Upper lobe of left lung (tissue), 6 donors: ENCODE data around the gene ADAMTS2. TPM values are rescaled to one million over a fixed set of nuclear protein-coding genes. Genes with fewer than 3 reads are reported as not detected.

Experiments used
- ATAC-seq, 2 donors: fragments of 200-7000 bp; cut with Tn5 transposase; one replicate each; pipeline ENCODE4 v1.9.1; 2022; ENCODE audit warnings: mild to moderate bottlenecking in 2 of 2, moderate library complexity in 2 of 2; ENCODE audit not compliant: low FRiP score in 2 of 2
- DNase-seq, 2 donors: peaks; one replicate each; pipeline ENCODE4 v3.0.0-alpha.2; 2019 to 2020
- H3K27ac ChIP-seq, 4 donors: fragments of 200-600 bp; sonication (generic); one replicate each; pipeline ENCODE4 v1.5.1; 2016 to 2019
- H3K27me3 ChIP-seq, 4 donors: fragments of 200-600 bp; sonication (generic); one replicate each; pipeline ENCODE4 v1.5.1; 2017 to 2019
- H3K36me3 ChIP-seq, 4 donors: fragments of 200-600 bp; sonication (generic); one replicate each; pipeline ENCODE4 v1.5.1; 2016 to 2019
- H3K4me1 ChIP-seq, 4 donors: fragments of 200-600 bp; sonication (generic); one replicate each; pipeline ENCODE4 v1.5.1; 2018 to 2019
- H3K4me3 ChIP-seq, 4 donors: fragments of 200-600 bp; sonication (generic); one replicate each; pipeline ENCODE4 v1.5.1; 2017 to 2019; ENCODE audit warnings: mild to moderate bottlenecking in 2 of 4, moderate library complexity in 1 of 4
- H3K9me3 ChIP-seq, 4 donors: fragments of 200-600 bp; sonication (generic); one replicate each; pipeline ENCODE4 v1.5.1; 2018 to 2019
- CTCF ChIP-seq, 6 experiments: fragments of 450-650 bp in 4 of 6; fragments of 200-600 bp in 2 of 6; sonication (generic) in 2 of 6; IDR thresholded peaks; one replicate each; pipeline ENCODE4 v1.5.1; 2016 to 2019; ENCODE audit warnings: antibody characterized with exemption in 6 of 6
- EP300 ChIP-seq, 4 donors: sonication (generic); formaldehyde crosslinking; IDR thresholded peaks; one replicate each; pipeline ENCODE4 v1.5.1; 2017; ENCODE audit warnings: antibody characterized with exemption in 4 of 4, control low read depth in 2 of 4
- POLR2A ChIP-seq, 4 donors: fragments of 450-650 bp; IDR thresholded peaks; one replicate each; pipeline ENCODE4 v1.5.1; 2016 to 2017; ENCODE audit warnings: antibody characterized with exemption in 4 of 4, mild to moderate bottlenecking in 2 of 4
- POLR2AphosphoS5 ChIP-seq, 2 donors: sonication (generic); formaldehyde crosslinking; IDR thresholded peaks; one replicate each; pipeline ENCODE4 v1.5.1; 2017; ENCODE audit warnings: antibody characterized with exemption in 2 of 2
- WGBS, 2 donors: methylation state at CpG; one replicate each; pipeline ENCODE4 v1.1.5; 2017 to 2018; 5-methylcytosine and 5-hydroxymethylcytosine counted together
- total RNA-seq, 6 donors: library from RNA; depleted of rRNA in 4 of 6; stranded (reverse); fragments of >200 nt in 4 of 6; gene quantifications; one replicate each; pipeline versions ENCODE4 v1.1.0 to v1.2.1, GENCODE V29; 2016 to 2021
- donor health status: DM: no; HTN: no; CAD: no; lungs with moderate emphysema.
- donor health status: DM: no; HTN: yes; CAD: no; lungs with severe emphysema.

Gene ADAMTS2
- total RNA-seq, 6 donors from 2014 or later, result 10.0 to 114 (median 25.7) TPM

GRCh38 chr5:179207470-179207869 lies 137.8 kb downstream of the ADAMTS2 start:
- TF ChIP-seq POLR2A (IDR thresholded peaks at IDR 0.05) (no peak), EP300 (IDR thresholded peaks at IDR 0.05) (no peak), CTCF (IDR thresholded peaks at IDR 0.05) (no peak), POLR2AphosphoS5 (IDR thresholded peaks at IDR 0.05) (no peak)
- H3K9me3 ChIP-seq, result no peaks in the 10 kb centered on the region
- H3K27ac ChIP-seq, result no peak overlapping the region
- DNase-seq (peak in 1 of 2 donors; percentile 66), ATAC-seq (no peak)
- 76 to 83% methylated on average over 14 to 19 of the region's 20 CpGs for WGBS, 2 donors
- no peak overlapping the region for H3K4me3 ChIP-seq
- H3K36me3 ChIP-seq, result no peaks in the 10 kb centered on the region
- H3K4me1 ChIP-seq, result no peaks in the 10 kb centered on the region
- H3K27me3 ChIP-seq, result no peaks in the 10 kb centered on the region

- Histone ChIP-seq H3K9me3 (no peaks in the 10 kb centered on the region), H3K27ac (no peak overlapping the region), H3K4me1 (no peaks in the 10 kb centered on the region), H3K4me3 (no peak overlapping the region), H3K27me3 (no peaks in the 10 kb centered on the region), H3K36me3 (no peaks in the 10 kb centered on the region)
- no peak for TF ChIP-seq EP300 (IDR thresholded peaks at IDR 0.05)
- no peak for TF ChIP-seq POLR2AphosphoS5 (IDR thresholded peaks at IDR 0.05)
- DNase-seq (no peak), ATAC-seq (no peak)
- 65 to 74% methylated on average over 7 to 8 of the region's 8 CpGs for WGBS, 2 donors
Measured at GRCh38 chr5:179206366-179206765, 138.9 kb downstream of the ADAMTS2 start.

DNA sequence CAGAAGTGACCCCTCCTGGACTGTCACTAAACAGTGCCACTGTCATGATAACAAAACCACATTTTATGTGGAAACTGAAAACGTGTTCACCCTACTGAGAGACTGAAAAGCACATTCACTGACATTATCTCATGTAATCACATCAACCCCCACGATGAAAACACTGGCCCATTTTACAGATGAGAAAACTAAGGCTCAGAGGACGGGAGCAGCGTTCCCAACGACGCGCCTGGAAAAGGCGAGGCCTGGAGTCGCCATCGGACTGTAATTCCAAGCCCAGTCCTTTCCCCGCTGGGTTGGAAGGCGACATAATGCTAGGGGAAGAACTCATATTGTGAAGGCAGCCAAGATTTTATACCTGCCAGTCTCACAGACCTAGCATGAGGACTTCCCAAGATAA lies 140.0 kb downstream of the ADAMTS2 start:
- WGBS, 2 donors, result 77 to 86% methylated on average over 12 of the region's 12 CpGs
- TF ChIP-seq CTCF (IDR thresholded peaks at IDR 0.05), result no peak
- TF ChIP-seq POLR2A (IDR thresholded peaks at IDR 0.05), result no peak
- TF ChIP-seq POLR2AphosphoS5 (IDR thresholded peaks at IDR 0.05), result no peak
- no peak for TF ChIP-seq EP300 (IDR thresholded peaks at IDR 0.05)

GRCh38 chr5:179204572-179204971 lies 140.7 kb downstream of the ADAMTS2 start:
- no peaks in the 10 kb centered on the region for H3K27me3 ChIP-seq
- no peak overlapping the region for H3K27ac ChIP-seq
- 47 to 83% methylated on average over 5 to 21 of the region's 21 CpGs for WGBS, 2 donors
- ATAC-seq, result no peak
- TF ChIP-seq EP300 (IDR thresholded peaks at IDR 0.05) (no peak), CTCF (IDR thresholded peaks at IDR 0.05) (no peak), POLR2A (IDR thresholded peaks at IDR 0.05) (no peak), POLR2AphosphoS5 (IDR thresholded peaks at IDR 0.05) (no peak)
- H3K36me3 ChIP-seq, result no peaks in the 10 kb centered on the region
- DNase-seq, result peak in 1 of 2 donors; percentile 77
- H3K9me3 ChIP-seq, result no peaks in the 10 kb centered on the region
- no peaks in the 10 kb centered on the region for H3K4me1 ChIP-seq
- H3K4me3 ChIP-seq, result no peak overlapping the region

More for the DNA sequence above, 140.0 kb downstream of the ADAMTS2 start:
- Histone ChIP-seq H3K4me1 (no peaks in the 10 kb centered on the region), H3K4me3 (no peak overlapping the region), H3K36me3 (no peaks in the 10 kb centered on the region), H3K9me3 (no peaks in the 10 kb centered on the region), H3K27me3 (no peaks in the 10 kb centered on the region), H3K27ac (no peak overlapping the region)
- DNase-seq (no peak), ATAC-seq (no peak)

GRCh38 chr5:179203248-179203647 lies 142.0 kb downstream of the ADAMTS2 start:
- Histone ChIP-seq H3K36me3 (no peaks in the 10 kb centered on the region), H3K4me3 (no peak overlapping the region), H3K9me3 (no peaks in the 10 kb centered on the region), H3K27me3 (no peaks in the 10 kb centered on the region), H3K27ac (no peak overlapping the region), H3K4me1 (no peaks in the 10 kb centered on the region)
- DNase-seq, result no peak
- no peak for ATAC-seq
- TF ChIP-seq POLR2A (IDR thresholded peaks at IDR 0.05) (no peak), POLR2AphosphoS5 (IDR thresholded peaks at IDR 0.05) (no peak), CTCF (IDR thresholded peaks at IDR 0.05) (no peak), EP300 (IDR thresholded peaks at IDR 0.05) (no peak)
- WGBS, 2 donors, result 71% methylated on average over 5 to 9 of the region's 9 CpGs
